Stimulated activated CD4-positive, alpha-beta T cell treated with anti-CD3 and anti-CD28 coated beads, TNF-alpha, amount 100 ng/mL, for 48 hours (primary cell): ENCODE data around the gene ZDHHC18.
A peak's percentile ranks its signal among the peaks of the same experiment; 100 is the strongest.
"Not testable (repeated sequence)": the region's sequence is repeated elsewhere in the genome, so short reads cannot be mapped to it uniquely, and the experiment has no call there.

ENCODE experiments used
- DNase-seq, 3 donors: peaks; one replicate each; pipeline ENCODE4 v3.0.0-alpha.2; 2020; ENCODE audit warnings: low read depth in 3 of 3

ZDHHC18 gene

GRCh38 chr1:26832249-26832960 lies 5.9 kb downstream of the ZDHHC18 start:
- no peak for DNase-seq

DNA sequence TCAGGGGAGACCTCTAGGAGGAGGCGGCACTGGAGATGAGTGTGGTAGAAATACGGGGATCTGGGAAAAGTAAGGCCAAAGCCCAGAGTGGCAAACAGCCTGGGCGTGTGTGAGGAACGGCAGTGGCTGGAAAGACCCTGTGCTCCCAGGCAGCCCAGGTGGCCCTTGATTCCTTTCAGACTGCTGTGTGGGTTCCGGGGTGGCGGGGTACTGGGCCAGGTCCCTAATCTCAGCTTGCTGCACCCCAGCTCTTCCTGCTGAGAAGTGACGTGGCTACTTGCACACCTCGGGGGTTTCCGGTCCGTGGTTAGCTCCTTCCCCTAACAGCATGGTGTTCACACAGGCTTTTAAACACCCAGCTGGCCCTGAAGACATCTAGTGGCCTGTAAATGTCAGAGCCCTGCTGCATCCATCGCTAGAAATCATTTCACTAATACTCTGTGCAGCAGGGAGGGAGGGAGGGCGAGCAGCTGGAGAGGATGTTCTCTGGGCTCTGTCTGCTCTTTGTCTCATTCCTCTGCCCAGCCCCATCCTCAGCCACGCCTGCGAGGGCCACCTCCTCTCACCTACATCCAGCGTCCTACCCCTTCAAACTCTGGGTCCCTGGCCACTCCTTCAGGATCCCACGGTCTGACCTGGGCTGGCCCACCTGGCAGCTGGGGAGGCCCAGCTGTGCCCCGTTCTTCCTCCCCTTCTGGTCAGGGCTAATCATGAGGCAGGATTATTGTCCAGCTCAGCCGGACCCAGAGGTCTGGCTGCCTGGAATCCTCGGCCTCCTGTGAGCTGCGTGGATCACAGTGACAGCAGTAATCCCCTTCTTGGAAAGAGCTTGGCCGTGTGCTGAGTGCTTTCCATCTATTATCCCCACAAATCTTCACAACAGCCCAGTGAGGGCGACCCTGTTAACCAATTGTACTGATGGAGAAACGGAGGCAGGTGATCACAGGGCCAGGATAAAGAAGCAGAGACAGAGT lies 7.2 kb downstream of the ZDHHC18 start:
- peak; percentile 47 to 76 (median 71) for DNase-seq

DNA sequence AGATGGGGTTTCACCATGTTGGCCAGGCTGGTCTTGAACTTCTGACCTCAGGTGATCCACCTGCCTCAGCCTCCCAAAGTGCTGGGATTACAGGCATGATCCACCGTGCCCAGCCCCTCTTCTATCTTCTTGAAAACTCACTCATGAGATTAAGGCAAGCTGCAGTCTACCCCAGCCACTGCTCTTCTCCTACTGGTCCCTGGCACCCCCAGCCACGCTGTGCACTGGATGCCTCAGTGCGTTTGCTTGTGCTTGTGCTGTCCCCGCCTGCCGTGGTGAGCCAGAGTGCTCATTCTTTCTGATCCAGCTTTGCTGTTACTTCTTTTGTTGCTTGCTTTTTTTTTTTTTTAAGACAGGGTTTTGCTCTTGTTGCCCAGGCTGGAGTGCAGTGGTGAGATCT lies 11.2 kb downstream of the ZDHHC18 start:
- not testable (repeated sequence) for DNase-seq

- DNase-seq = peak in 2 of 3 donors; percentile 28 to 38
These were observed 12.2 kb downstream of the ZDHHC18 start for GRCh38 chr1:26838474-26839338.

DNA sequence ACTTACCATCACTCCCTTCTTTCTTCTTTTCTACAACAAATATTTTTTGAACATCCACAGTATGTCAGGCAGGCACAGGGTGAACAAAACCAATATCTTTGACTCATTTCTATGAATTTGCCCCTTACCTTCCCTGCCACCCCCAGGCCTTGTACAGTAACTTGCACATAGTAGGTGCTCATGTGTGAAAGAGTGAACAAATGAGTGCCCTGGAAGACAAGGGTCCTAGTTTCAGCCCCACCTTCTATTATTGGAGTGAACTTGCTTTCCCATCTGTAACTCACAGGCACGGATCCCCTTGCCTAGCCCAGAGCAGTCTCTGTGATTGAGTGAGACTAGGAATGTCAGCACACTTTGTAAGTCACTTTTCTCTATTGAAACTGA lies 12.8 kb downstream of the ZDHHC18 start:
- no peak for DNase-seq

GRCh38 chr1:26839779-26840178 lies 13.3 kb downstream of the ZDHHC18 start:
- DNase-seq = no peak

DNA sequence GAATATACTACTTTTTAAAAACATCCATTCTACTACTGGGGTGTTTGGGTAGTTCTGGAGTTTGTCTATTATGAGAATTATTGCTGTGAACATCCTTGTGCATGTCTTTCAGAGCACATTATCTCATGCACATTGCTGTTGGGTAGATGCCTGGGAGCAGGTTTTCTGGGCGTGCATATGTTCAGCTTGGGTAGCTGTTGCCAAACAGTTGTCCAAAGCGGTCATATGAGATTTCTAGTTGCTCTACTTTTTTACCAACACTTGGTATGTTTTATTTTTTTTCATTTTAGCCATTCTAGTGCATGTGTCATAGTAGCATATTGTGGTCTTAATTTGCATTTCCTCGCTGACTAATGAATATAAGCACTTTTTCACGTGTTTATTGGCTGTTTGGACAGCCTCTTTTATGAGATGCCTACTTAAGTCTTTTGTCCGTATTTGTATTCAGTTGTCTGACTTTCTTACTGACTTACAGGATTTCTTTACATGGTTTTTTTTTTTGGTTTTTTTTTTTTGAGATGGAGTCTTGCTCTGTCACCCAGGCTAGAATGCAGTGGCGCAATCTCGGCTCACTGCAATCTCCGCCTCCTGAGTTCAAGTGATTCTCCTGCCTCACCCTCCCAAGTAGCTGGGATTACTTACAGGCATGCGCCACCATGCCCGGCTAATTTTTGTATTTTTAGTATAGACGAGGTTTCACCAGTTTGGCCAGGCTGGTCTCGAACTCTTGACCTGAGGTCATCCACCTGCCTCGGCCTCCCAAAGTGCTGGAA lies 18.1 kb downstream of the ZDHHC18 start:
- no peak for DNase-seq

GRCh38 chr1:26847826-26848225 lies 21.3 kb downstream of the ZDHHC18 start:
- not testable (repeated sequence) for DNase-seq

- DNase-seq = no peak
These were observed 22.0 kb downstream of the ZDHHC18 start for GRCh38 chr1:26848499-26848898.

DNA sequence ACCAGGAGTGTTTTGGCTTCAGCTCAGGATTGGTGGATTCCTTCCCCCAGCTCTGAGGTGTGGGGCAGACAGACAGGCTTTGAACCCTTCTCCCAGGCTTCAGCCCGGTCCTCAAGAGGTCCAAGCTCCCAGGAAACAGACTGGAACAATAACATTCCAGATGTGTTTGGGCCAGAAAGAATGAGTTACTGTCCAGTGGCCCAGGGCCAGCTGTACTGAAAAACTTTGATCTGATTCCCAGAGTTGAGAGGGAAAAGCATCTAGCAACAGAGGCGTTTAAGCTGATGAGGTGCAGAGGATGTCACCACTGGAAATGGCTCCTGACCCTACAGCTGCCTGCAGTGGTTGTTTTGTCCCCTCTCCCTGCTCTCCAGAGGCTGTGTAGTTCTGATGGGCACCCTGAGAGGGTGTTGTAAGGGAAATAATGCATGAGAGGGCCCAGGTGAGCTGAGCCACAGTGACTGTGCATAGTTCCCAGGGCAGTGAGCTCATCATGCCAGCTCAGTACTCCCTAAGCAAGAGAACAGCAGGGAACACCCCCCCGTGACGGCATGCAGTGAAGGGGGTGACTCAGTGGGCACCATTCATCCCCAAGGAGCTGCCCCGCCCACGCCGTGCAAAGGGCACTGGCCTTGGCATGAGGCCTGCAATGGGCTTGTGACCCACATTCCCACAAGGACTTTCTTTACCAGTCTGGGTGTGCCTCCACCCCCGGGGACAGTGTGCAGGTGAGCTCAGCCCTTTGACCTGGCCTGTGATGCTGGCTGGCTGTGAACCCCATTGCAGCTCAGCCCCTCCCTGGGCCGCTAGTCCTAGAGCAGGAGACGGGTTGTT lies 22.7 kb downstream of the ZDHHC18 start:
- no peak for DNase-seq

- DNase-seq = no peak
These were observed 24.7 kb downstream of the ZDHHC18 start for GRCh38 chr1:26851106-26851684.

- no peak for DNase-seq
These were observed 26.2 kb downstream of the ZDHHC18 start for GRCh38 chr1:26852701-26853100.

GRCh38 chr1:26853156-26853555 lies 26.7 kb downstream of the ZDHHC18 start:
- peak; percentile 41 to 74 (median 74) for DNase-seq

- no peak for DNase-seq
These were observed 27.1 kb downstream of the ZDHHC18 start for GRCh38 chr1:26853600-26853999.

GRCh38 chr1:26854906-26855305 lies 28.4 kb downstream of the ZDHHC18 start:
- no peak for DNase-seq

GRCh38 chr1:26855636-26856035 lies 29.1 kb downstream of the ZDHHC18 start:
- DNase-seq = no peak

- DNase-seq = no peak
These were observed 29.7 kb downstream of the ZDHHC18 start for GRCh38 chr1:26856181-26856580.

GRCh38 chr1:26856604-26857469 lies 30.3 kb downstream of the ZDHHC18 start:
- no peak for DNase-seq
